ENCODE data around the gene MFSD11.

DNA sequence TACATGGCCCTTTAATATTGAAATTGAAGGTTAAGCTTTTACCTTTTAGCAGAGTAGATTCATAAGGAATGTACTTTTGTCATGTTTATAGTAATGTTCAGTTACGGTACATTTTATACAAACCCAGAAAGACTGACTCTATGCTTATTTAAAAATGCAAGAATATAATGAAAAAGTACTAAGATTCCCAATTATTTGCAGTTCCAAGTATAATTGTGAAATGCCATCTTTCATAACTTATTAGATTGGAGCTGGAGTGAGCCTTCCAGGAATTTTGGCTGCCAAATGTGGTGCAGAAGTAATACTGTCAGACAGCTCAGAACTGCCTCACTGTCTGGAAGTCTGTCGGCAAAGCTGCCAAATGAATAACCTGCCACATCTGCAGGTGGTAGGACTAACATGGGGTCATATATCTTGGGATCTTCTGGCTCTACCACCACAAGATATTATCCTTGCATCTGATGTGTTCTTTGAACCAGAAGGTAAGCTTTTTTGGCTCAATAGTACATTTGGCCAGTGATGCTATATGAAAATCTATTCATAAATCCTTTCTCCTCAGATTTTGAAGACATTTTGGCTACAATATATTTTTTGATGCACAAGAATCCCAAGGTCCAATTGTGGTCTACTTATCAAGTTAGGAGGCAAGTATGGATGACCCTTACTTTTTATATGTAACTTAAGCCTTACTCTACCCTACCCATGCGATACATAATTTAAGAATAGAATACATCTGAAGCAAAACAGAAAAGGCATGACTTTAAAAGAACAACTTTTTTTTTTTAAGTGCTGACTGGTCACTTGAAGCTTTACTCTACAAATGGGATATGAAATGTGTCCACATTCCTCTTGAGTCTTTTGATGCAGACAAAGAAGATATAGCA is 4.9 kb upstream of the MFSD11 start:
- TF ChIP-seq, protein P1, sequence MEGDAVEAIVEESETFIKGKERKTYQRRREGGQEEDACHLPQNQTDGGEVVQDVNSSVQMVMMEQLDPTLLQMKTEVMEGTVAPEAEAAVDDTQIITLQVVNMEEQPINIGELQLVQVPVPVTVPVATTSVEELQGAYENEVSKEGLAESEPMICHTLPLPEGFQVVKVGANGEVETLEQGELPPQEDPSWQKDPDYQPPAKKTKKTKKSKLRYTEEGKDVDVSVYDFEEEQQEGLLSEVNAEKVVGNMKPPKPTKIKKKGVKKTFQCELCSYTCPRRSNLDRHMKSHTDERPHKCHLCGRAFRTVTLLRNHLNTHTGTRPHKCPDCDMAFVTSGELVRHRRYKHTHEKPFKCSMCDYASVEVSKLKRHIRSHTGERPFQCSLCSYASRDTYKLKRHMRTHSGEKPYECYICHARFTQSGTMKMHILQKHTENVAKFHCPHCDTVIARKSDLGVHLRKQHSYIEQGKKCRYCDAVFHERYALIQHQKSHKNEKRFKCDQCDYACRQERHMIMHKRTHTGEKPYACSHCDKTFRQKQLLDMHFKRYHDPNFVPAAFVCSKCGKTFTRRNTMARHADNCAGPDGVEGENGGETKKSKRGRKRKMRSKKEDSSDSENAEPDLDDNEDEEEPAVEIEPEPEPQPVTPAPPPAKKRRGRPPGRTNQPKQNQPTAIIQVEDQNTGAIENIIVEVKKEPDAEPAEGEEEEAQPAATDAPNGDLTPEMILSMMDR (conservative IDR thresholded peaks at IDR 0.05), result no peak
- no peak for TF ChIP-seq ZFX (IDR thresholded peaks at IDR 0.05)
